Natural killer cell (primary cell): ENCODE measurements around the gene UROC1. TPM values are rescaled to one million over a fixed set of nuclear protein-coding genes. Genes with fewer than 3 reads are reported as not detected.

Experiments used
- ATAC-seq, 3 donors: fragments of 150-1000 bp in 2 of 3; fragments of 200-7000 bp in 1 of 3; cut with Tn5 transposase; 1 replicate in 1 of 3; 2 replicates in 2 of 3; pipeline ENCODE4 v1.10.0; 2021; ENCODE audit warnings: mild to moderate bottlenecking in 2 of 3, moderate library complexity in 2 of 3
- DNase-seq, 2 donors: peaks; one replicate each; pipeline versions ENCODE4 v3.0.0 to v3.0.0-alpha.2; 2013 to 2021; ENCODE audit warnings: mixed read lengths in 1 of 2
- H3K27ac ChIP-seq: one replicate; pipeline ENCODE4 v1.5.1; 2013; ENCODE audit warnings: mild to moderate bottlenecking, low read length
- H3K27me3 ChIP-seq: one replicate; pipeline ENCODE4 v1.6.1; 2013; ENCODE audit warnings: low read length; ENCODE audit not compliant: control insufficient read depth, insufficient read depth
- H3K36me3 ChIP-seq: one replicate; pipeline ENCODE4 v1.6.1; 2013; ENCODE audit warnings: low read length; ENCODE audit not compliant: control insufficient read depth, insufficient read depth
- H3K4me1 ChIP-seq: one replicate; pipeline ENCODE4 v1.6.1; 2013; ENCODE audit warnings: low read length; ENCODE audit not compliant: control insufficient read depth, insufficient read depth
- H3K4me3 ChIP-seq: one replicate; pipeline ENCODE4 v1.5.1; 2013; ENCODE audit warnings: low read length
- H3K9me3 ChIP-seq: one replicate; pipeline ENCODE4 v1.6.1; 2013; ENCODE audit warnings: low read length; ENCODE audit not compliant: control insufficient read depth, insufficient read depth
- H3K27ac Mint-ChIP-seq, 2 donors: one replicate each; pipeline ENCODE4 v1.8.0; 2022; ENCODE audit warnings: mild to moderate bottlenecking in 2 of 2, mixed read lengths in 2 of 2, moderate library complexity in 1 of 2
- H3K27me3 Mint-ChIP-seq, 2 donors: one replicate each; pipeline ENCODE4 v1.8.0; 2022; ENCODE audit warnings: low read depth in 2 of 2, mixed read lengths in 2 of 2
- H3K36me3 Mint-ChIP-seq: one replicate; pipeline ENCODE4 v1.8.0; 2022; ENCODE audit warnings: mixed read lengths
- H3K4me1 Mint-ChIP-seq, 2 donors: one replicate each; pipeline ENCODE4 v1.8.0; 2022; ENCODE audit warnings: mixed read lengths in 2 of 2
- H3K4me3 Mint-ChIP-seq: one replicate; pipeline ENCODE4 v1.8.0; 2022; ENCODE audit warnings: mild to moderate bottlenecking, moderate library complexity, mixed read lengths
- H3K9me3 Mint-ChIP-seq, 2 donors: one replicate each; pipeline ENCODE4 v1.8.0; 2022; ENCODE audit warnings: mixed read lengths in 2 of 2
- CTCF ChIP-seq: fragments of 200-600 bp; IDR thresholded peaks from one replicate; pipeline ENCODE4 v1.8.0; 2022; ENCODE audit warnings: antibody characterized with exemption
- WGBS: methylation state at CpG from one replicate; pipeline ENCODE4 v1.1.7; 2013; ENCODE audit warnings: missing lambda C conversion rate; ENCODE audit not compliant: insufficient coverage; 5-methylcytosine and 5-hydroxymethylcytosine counted together
- intact Hi-C: fragments of 100-400 bp; cut with micrococcal nuclease; formaldehyde crosslinking; loops from one replicate; pipeline ENCODE4 v1.14.2; 2022
- total RNA-seq, 4 donors: library from RNA; stranded (reverse); fragments of 120-200 nt in 1 of 4; gene quantifications; one replicate each; pipeline versions ENCODE4 v1.2.3 to v1.2.4, GENCODE V29; 2013 to 2022

UROC1 gene
- total RNA-seq, 3 donors from 2014 or later (not counting 1 experiment from before 2014, with no cell fraction given) = not detected

DNA sequence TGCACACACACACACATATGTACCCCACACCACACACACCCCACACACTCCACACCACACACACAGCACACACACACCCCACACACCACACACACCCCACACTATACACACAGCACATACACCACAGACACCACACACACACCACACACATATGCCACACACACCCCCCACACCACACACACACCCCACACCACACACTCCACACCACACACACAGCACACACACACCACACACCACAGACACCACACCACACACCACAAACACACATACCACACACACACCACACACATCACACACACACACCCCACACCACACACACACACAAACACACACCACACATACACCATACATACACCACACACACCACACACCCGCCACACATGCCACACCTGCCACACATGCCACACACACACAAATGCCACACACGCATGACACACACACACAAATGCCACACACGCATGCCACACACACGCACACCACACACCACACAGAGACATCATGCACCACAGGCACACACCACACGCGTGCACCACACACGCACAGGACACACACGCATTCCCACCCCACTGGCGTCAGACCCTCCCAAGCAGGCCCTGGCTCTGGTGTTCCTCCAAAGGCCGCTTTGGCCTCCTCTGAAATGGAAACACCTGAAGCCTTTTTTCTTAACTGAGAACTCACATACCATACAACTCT lies 22.1 kb upstream of the UROC1 start:
- DNase-seq (no peak), ATAC-seq (no peak)
- peaks cover 7 to 9% of the 10 kb centered on the region in 2 donors for H3K27me3 Mint-ChIP-seq
- H3K36me3 Mint-ChIP-seq = no peaks in the 10 kb centered on the region
- no peaks in the 10 kb centered on the region for H3K27me3 ChIP-seq
- H3K27ac ChIP-seq = no peak overlapping the region
- no peaks in the 10 kb centered on the region for H3K9me3 ChIP-seq
- no peaks in the 10 kb centered on the region for H3K36me3 ChIP-seq
- H3K9me3 Mint-ChIP-seq = no peaks in the 10 kb centered on the region
- peak overlapping the region; percentile 15 to 39 for H3K27ac Mint-ChIP-seq
- WGBS = 91% methylated on average over 10 of the region's 10 CpGs
- intact Hi-C loops = no loop called here
- H3K4me3 Mint-ChIP-seq = no peak overlapping the region
- no peaks in the 10 kb centered on the region for H3K4me1 ChIP-seq
- no peak overlapping the region for H3K4me3 ChIP-seq
- TF ChIP-seq CTCF = no peak
- peaks cover 9 to 21% of the 10 kb centered on the region in 2 donors for H3K4me1 Mint-ChIP-seq

DNA sequence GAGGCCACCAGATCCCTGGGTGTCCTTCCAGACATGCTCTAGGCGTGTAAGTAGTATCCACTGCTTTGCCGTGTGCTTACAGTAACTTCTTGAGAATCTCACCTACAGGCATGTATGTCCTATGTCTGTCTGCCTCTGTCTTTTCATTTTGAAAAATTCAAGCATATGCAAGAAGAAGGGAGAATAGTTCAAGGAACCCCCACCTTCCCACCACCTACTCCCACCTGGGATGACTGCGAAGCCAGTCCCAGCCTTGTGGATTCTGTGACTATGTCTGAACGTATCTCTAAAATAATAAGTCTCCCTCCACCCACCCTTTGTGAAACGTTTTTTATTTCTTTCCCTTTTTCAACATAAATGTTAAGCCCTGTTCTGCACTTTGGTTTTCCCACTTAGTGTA lies 21.4 kb upstream of the UROC1 start:
- 57% methylated on average over 4 of the region's 5 CpGs for WGBS
- peaks cover 9 to 21% of the 10 kb centered on the region in 2 donors for H3K4me1 Mint-ChIP-seq
- ATAC-seq = no peak
- Histone ChIP-seq H3K27me3 (no peaks in the 10 kb centered on the region), H3K4me3 (no peak overlapping the region), H3K27ac (no peak overlapping the region), H3K9me3 (no peaks in the 10 kb centered on the region), H3K36me3 (no peaks in the 10 kb centered on the region), H3K4me1 (no peaks in the 10 kb centered on the region)
- H3K27ac Mint-ChIP-seq = peak overlapping the region in 1 of 2 donors; percentile 15
- no peak overlapping the region for H3K4me3 Mint-ChIP-seq
- no peaks in the 10 kb centered on the region for H3K9me3 Mint-ChIP-seq
- intact Hi-C loops = no loop called here
- H3K36me3 Mint-ChIP-seq = no peaks in the 10 kb centered on the region
- DNase-seq = no peak
- H3K27me3 Mint-ChIP-seq = peaks cover 12 to 16% of the 10 kb centered on the region in 2 donors
- no peak for TF ChIP-seq CTCF

DNA sequence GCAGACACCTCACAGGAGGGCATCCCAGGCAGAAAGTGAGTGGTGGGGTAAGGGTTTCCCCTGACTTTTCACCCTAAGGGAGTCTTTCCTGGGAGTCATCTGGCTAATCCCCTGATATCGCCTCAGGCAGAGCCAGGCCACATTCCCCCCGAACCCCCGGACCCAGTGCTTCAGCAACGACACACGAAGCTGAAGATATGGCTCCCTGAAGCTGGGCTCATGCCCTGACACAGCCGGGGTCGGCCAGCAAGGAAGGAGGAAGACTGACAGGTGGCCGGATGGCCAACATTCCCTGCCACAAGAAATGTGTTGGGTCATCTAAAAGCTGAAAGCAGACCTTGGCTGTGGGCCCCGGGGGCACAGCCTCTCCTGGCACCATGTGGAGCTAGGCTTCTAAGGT lies 20.7 kb upstream of the UROC1 start:
- TF ChIP-seq CTCF = no peak
- no peaks in the 10 kb centered on the region for H3K4me1 ChIP-seq
- Mint-ChIP-seq H3K4me1 (peaks cover 9 to 21% of the 10 kb centered on the region in 2 donors), H3K27ac (no peak overlapping the region), H3K9me3 (no peaks in the 10 kb centered on the region), H3K36me3 (no peaks in the 10 kb centered on the region), H3K4me3 (no peak overlapping the region), H3K27me3 (peaks cover 14 to 23% of the 10 kb centered on the region in 2 donors)
- no peak overlapping the region for H3K4me3 ChIP-seq
- H3K9me3 ChIP-seq = no peaks in the 10 kb centered on the region
- ATAC-seq (no peak), DNase-seq (no peak)
- H3K27me3 ChIP-seq = no peaks in the 10 kb centered on the region
- WGBS = 91% methylated on average over 9 of the region's 9 CpGs
- intact Hi-C loops = no loop called here
- H3K36me3 ChIP-seq = no peaks in the 10 kb centered on the region
- H3K27ac ChIP-seq = no peak overlapping the region

DNA sequence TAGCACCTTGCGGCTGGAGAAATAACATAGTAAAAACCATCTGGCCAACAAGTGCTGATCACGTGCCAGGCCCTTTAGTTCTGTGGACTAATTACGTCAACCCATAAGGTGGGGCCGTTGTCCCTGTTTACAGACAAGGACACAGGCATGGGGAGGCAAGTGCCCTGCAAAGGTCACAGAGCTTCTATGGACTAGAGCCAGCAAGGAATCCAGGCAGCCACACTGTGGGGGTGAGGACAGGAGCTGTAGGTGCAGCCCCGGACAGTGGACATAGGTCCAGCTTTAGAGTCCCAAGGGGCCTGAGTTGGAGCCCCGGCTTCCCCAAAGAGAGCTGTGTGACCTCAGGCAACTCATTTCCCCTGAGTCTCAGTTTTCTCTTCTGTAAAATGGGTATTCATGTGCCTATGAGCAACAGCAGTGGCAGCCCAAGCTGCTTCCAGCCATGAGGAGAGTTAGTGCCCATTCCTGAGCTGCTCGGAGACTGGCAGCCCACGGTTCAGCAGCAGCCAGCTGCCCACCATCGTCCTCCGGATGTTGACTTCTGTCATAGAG lies 20.2 kb upstream of the UROC1 start:
- Mint-ChIP-seq H3K4me3 (no peak overlapping the region), H3K27me3 (peaks cover 14 to 27% of the 10 kb centered on the region in 2 donors), H3K4me1 (peaks cover 9 to 21% of the 10 kb centered on the region in 2 donors), H3K36me3 (no peaks in the 10 kb centered on the region), H3K9me3 (no peaks in the 10 kb centered on the region), H3K27ac (no peak overlapping the region)
- no peaks in the 10 kb centered on the region for H3K9me3 ChIP-seq
- TF ChIP-seq CTCF = no peak
- H3K27me3 ChIP-seq = no peaks in the 10 kb centered on the region
- no peaks in the 10 kb centered on the region for H3K36me3 ChIP-seq
- 93% methylated on average over 10 of the region's 10 CpGs for WGBS
- H3K27ac ChIP-seq = no peak overlapping the region
- intact Hi-C loops = no loop called here
- ATAC-seq (no peak), DNase-seq (no peak)
- no peak overlapping the region for H3K4me3 ChIP-seq
- no peaks in the 10 kb centered on the region for H3K4me1 ChIP-seq
